ENCODE data around the gene COMMD6. TPM values are rescaled to one million over a fixed set of nuclear protein-coding genes. Genes with fewer than 3 reads are reported as not detected.

COMMD6 gene
- total RNA-seq, 4 donors from 2014 or later = 45.1 to 92.6 (median 46.2) TPM

GRCh38 chr13:75494491-75494890, 43.1 kb downstream of the COMMD6 start:
- peaks cover 0 to 3% (median 2%) of the 10 kb centered on the region in 4 donors for H3K4me1 ChIP-seq

GRCh38 chr13:75493156-75493555, 44.5 kb downstream of the COMMD6 start:
- in situ Hi-C loops (cut with MboI; ENCODE audit: low pct_ligation_motif_present in 1 of 4, low pct_unique_long_range_greater_than_20kb in 1 of 4, low sequenced_read_pairs in 3 of 4) = loop anchor here in 1 of 4 donors (25.0 kb wide), 1 partner anchor 131 kb away; no protein-coding TSS in a partner anchor
- Histone ChIP-seq H3K4me3 (no peak overlapping the region), H3K36me3 (no peaks in the 10 kb centered on the region), H3K27ac (no peak overlapping the region), H3K4me1 (peaks cover 0 to 7% (median 4%) of the 10 kb centered on the region in 4 donors), H3K9me3 (no peaks in the 10 kb centered on the region), H3K27me3 (no peaks in the 10 kb centered on the region)
- intact Hi-C loops (cut with DNase I; ENCODE audit: low total_unique reads) = no loop called here
- DNase-seq = no peak
- TF ChIP-seq EP300 (IDR thresholded peaks at IDR 0.05; ENCODE audit: low read depth) (no peak), POLR2AphosphoS5 (IDR thresholded peaks at IDR 0.05) (no peak), POLR2A (IDR thresholded peaks at IDR 0.05) (no peak), CTCF (IDR thresholded peaks at IDR 0.05) (no peak)

More at GRCh38 chr13:75494491-75494890, 43.1 kb downstream of the COMMD6 start:
- Histone ChIP-seq H3K9me3 (no peaks in the 10 kb centered on the region), H3K36me3 (no peaks in the 10 kb centered on the region), H3K27me3 (no peaks in the 10 kb centered on the region), H3K27ac (no peak overlapping the region), H3K4me3 (no peak overlapping the region)
- in situ Hi-C loops (cut with MboI; ENCODE audit: low pct_ligation_motif_present in 1 of 4, low pct_unique_long_range_greater_than_20kb in 1 of 4, low sequenced_read_pairs in 3 of 4) = loop anchor here in 1 of 4 donors (25.0 kb wide), 1 partner anchor 132 kb away; no protein-coding TSS in a partner anchor
- intact Hi-C loops (cut with DNase I; ENCODE audit: low total_unique reads) = no loop called here
- DNase-seq = no peak
- TF ChIP-seq POLR2AphosphoS5 (IDR thresholded peaks at IDR 0.05) = no peak
- TF ChIP-seq CTCF (IDR thresholded peaks at IDR 0.05) = no peak
- 85% methylated on average over 1 of the region's 1 CpG; no CpG with 5 or more reads in 1 of the 2 donors for WGBS, 2 donors (ENCODE audit: low coverage in 1 of 2)

GRCh38 chr13:75492389-75492788, 45.3 kb downstream of the COMMD6 start:
- intact Hi-C loops (cut with DNase I; ENCODE audit: low total_unique reads) = no loop called here
- Histone ChIP-seq H3K27me3 (peaks cover under 1% of the 10 kb centered on the region), H3K4me1 (peaks cover 0 to 7% (median 4%) of the 10 kb centered on the region in 4 donors), H3K4me3 (no peak overlapping the region), H3K27ac (no peak overlapping the region), H3K9me3 (no peaks in the 10 kb centered on the region), H3K36me3 (no peaks in the 10 kb centered on the region)
- TF ChIP-seq POLR2AphosphoS5 (IDR thresholded peaks at IDR 0.05) (no peak), EP300 (IDR thresholded peaks at IDR 0.05; ENCODE audit: low read depth) (no peak), POLR2A (IDR thresholded peaks at IDR 0.05) (no peak), CTCF (IDR thresholded peaks at IDR 0.05) (no peak)
- in situ Hi-C loops (cut with MboI; ENCODE audit: low pct_ligation_motif_present in 1 of 4, low pct_unique_long_range_greater_than_20kb in 1 of 4, low sequenced_read_pairs in 3 of 4) = loop anchor here in 1 of 4 donors (25.0 kb wide), 1 partner anchor 130 kb away; no protein-coding TSS in a partner anchor
- 90 to 91% methylated on average over 2 to 5 of the region's 5 CpGs for WGBS, 2 donors (ENCODE audit: low coverage in 1 of 2)
- DNase-seq = no peak

- no peak for DNase-seq
- H3K27ac ChIP-seq = no peak overlapping the region
- H3K9me3 ChIP-seq = no peaks in the 10 kb centered on the region
- peaks cover 9% of the 10 kb centered on the region for H3K27me3 ChIP-seq
- TF ChIP-seq CTCF (IDR thresholded peaks at IDR 0.05) (no peak), EP300 (IDR thresholded peaks at IDR 0.05; ENCODE audit: low read depth) (no peak), POLR2AphosphoS5 (IDR thresholded peaks at IDR 0.05) (no peak), POLR2A (IDR thresholded peaks at IDR 0.05) (no peak)
- H3K4me3 ChIP-seq = no peak overlapping the region
- peaks cover 0 to 7% (median 4%) of the 10 kb centered on the region in 4 donors for H3K4me1 ChIP-seq
- WGBS, 2 donors (ENCODE audit: low coverage in 1 of 2) = 88 to 89% methylated on average over 2 of the region's 2 CpGs
- H3K36me3 ChIP-seq = no peaks in the 10 kb centered on the region
- intact Hi-C loops (cut with DNase I; ENCODE audit: low total_unique reads) (no loop called here), in situ Hi-C loops (cut with MboI; ENCODE audit: low pct_ligation_motif_present in 1 of 4, low pct_unique_long_range_greater_than_20kb in 1 of 4, low sequenced_read_pairs in 3 of 4) (loop anchor here in 1 of 4 donors (25.0 kb wide), 1 partner anchor 129 kb away; no protein-coding TSS in a partner anchor)
Measured at GRCh38 chr13:75491376-75491775, 46.3 kb downstream of the COMMD6 start.
